Astrocyte (in vitro differentiated cells and primary cell): ENCODE data around the gene SREBF1.

Experiments
- CTCF ChIP-seq: IDR thresholded peaks from 2 replicates; pipeline ENCODE4 v1.5.1; 2011; ENCODE audit warnings: low read depth, mild to moderate bottlenecking, inconsistent platforms, low read length, moderate library complexity; ENCODE audit not compliant: insufficient read depth
- EZH2 ChIP-seq: IDR thresholded peaks from 2 replicates; pipeline ENCODE4 v1.6.1; 2012; ENCODE audit warnings: mild to moderate bottlenecking, low read length, inconsistent platforms; ENCODE audit not compliant: insufficient read depth

- TF ChIP-seq CTCF (no peak), EZH2 (no peak)
These were observed 27.9 kb downstream of the SREBF1 start for GRCh38 chr17:17808706-17809432.
